ENCODE results near the gene CNTN6.

DNA sequence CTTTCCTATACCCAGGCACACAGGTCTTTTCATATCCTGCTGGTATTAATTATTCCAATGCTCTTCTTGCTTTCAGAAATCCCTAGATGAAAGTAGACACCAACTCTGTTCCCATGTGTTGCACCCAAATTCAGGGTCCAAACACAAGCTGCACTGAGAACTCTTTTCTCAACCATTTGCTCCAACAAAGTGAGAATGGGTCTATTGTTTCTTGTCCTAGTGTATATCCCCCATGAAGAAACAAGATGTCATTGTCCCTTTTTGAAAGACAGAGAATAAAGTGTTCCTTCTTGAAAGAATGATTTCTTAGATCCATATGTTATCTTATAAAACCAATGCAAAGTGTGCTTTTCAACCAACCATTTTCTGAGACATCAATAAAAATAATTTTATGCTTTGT, 353.7 kb downstream of the CNTN6 start:
- TF ChIP-seq, protein P1, sequence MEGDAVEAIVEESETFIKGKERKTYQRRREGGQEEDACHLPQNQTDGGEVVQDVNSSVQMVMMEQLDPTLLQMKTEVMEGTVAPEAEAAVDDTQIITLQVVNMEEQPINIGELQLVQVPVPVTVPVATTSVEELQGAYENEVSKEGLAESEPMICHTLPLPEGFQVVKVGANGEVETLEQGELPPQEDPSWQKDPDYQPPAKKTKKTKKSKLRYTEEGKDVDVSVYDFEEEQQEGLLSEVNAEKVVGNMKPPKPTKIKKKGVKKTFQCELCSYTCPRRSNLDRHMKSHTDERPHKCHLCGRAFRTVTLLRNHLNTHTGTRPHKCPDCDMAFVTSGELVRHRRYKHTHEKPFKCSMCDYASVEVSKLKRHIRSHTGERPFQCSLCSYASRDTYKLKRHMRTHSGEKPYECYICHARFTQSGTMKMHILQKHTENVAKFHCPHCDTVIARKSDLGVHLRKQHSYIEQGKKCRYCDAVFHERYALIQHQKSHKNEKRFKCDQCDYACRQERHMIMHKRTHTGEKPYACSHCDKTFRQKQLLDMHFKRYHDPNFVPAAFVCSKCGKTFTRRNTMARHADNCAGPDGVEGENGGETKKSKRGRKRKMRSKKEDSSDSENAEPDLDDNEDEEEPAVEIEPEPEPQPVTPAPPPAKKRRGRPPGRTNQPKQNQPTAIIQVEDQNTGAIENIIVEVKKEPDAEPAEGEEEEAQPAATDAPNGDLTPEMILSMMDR (conservative IDR thresholded peaks at IDR 0.05 in 1 of 2, IDR thresholded peaks at IDR 0.05 in 1 of 2; ENCODE audit: low read depth in 1 of 2, low read length in 2 of 2), result no peak
- TF ChIP-seq EZH2 (IDR thresholded peaks at IDR 0.05; ENCODE audit: low read length, missing control alignments), result no peak
